Measurements from ENCODE around the gene NGB.

DNA sequence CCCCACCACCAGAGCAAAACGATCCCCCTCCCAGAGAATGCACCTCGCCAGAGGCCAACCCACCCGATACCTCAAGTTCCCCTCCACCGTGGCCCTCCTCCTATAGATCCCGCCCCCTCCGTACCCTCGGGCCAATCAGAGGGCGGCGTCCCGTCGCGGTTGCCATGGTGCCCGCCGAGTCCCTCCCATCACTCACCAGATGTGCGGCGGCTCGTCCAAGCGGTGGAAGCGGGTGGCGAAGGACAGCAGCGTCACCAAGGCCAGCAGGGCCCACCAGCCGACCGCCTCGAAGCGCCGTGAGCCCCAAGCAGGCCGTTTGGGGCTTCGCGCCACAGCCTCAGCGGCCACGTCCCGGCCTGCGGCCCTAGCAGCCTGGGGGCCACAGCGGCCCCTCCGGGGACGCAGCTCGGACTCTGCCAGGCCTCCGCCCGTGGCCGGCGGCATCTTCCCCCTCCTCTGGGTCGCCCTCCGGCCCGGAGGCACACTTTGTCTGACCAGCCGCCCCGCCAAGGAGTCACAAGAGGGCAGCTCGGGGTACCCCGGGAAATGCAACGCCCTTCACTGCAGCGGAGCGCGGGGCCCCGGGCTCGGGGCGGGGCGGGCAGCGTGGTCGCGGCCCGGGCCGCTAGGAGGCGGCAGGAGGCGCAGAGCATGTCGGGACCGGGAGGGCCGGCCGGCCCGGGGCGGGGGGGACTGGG is 49.4 kb upstream of the NGB start, which contains the start of gene POMT2:
- TF ChIP-seq CTCF (IDR thresholded peaks at IDR 0.05) (peak in 5 of 6 experiments; percentile 31 to 74 (median 53)), POLR2A (IDR thresholded peaks at IDR 0.05) (peak; percentile 72 to 81)
